Spleen (tissue), 7 donors: ENCODE measurements around the gene IL18.

ENCODE experiments used
- CTCF ChIP-seq, 11 experiments: fragments of 200-600 bp in 7 of 11; fragments of 450-650 bp in 4 of 11; sonication (generic) in 4 of 11; IDR thresholded peaks in 8 of 11; conservative IDR thresholded peaks in 3 of 11; 1 replicate in 7 of 11; 2 replicates in 4 of 11; pipeline versions ENCODE4 v1.4.0 to v1.8.0; 2016 to 2021; ENCODE audit warnings: antibody characterized with exemption in 11 of 11, inconsistent platforms in 4 of 11, mild to moderate bottlenecking in 1 of 11
- POLR2A ChIP-seq, 3 donors: fragments of 450-650 bp; IDR thresholded peaks; one replicate each; pipeline ENCODE4 v1.5.1; 2017; ENCODE audit warnings: antibody characterized with exemption in 3 of 3, mild to moderate bottlenecking in 1 of 3
- POLR2AphosphoS5 ChIP-seq, 3 donors: sonication (generic); formaldehyde crosslinking; IDR thresholded peaks; one replicate each; pipeline ENCODE4 v1.5.1; 2017; ENCODE audit warnings: antibody characterized with exemption in 3 of 3
- donor health status: DM: no; HTN: no; CAD: no; lungs with moderate emphysema.
- donor health status: DM: no; HTN: no; CAD: no.
- donor health status: DM: no; HTN: no; CAD: no.

GRCh38 chr11:112100462-112100861 is 63.4 kb downstream of the IL18 start:
- TF ChIP-seq CTCF (IDR thresholded peaks at IDR 0.05 in 8 of 11, conservative IDR thresholded peaks at IDR 0.05 in 3 of 11) (no peak), POLR2A (IDR thresholded peaks at IDR 0.05) (no peak), POLR2AphosphoS5 (IDR thresholded peaks at IDR 0.05) (no peak)
